HCT116 (cell line): ENCODE data around the gene DNAH10. TPM values are rescaled to one million over a fixed set of nuclear protein-coding genes. Genes with fewer than 3 reads are reported as not detected.

Experiments used
- ATAC-seq: fragments of 200-7000 bp; cut with Tn5 transposase; 2 replicates; pipeline ENCODE4 v1.9.1; 2020; ENCODE audit warnings: mild to moderate bottlenecking, moderate library complexity
- BruUV-seq: library from RNA; stranded (reverse); fragments of 400-500 nt; replicated peaks from 2 replicates; lab custom pipeline; 2021; lab: Mats Ljungman, UMichigan
- CTCF ChIA-PET: fragments of 300-600 bp; sonication (Branson Sonifier 250); formaldehyde crosslinking; loops from one replicate; lab custom pipeline; 2021; ENCODE audit warnings: antibody characterized with exemption; lab: Charles Lee
- POLR2A ChIA-PET: fragments of 300-600, 350-600 bp; sonication (Branson Sonifier 250); formaldehyde crosslinking; loops from one replicate; lab custom pipeline; 2021; ENCODE audit warnings: antibody characterized with exemption; lab: Charles Lee
- RAD21 ChIA-PET, 2 experiments: fragments of 300-600 bp; sonication (Branson Sonifier 250); formaldehyde crosslinking; loops; one replicate each; lab custom pipeline; 2023; ENCODE audit warnings: low total read pairs in 2 of 2; ENCODE audit not compliant: uncharacterized antibody in 2 of 2, unreplicated experiment in 2 of 2, low non-redundant PET in 1 of 2; lab: Charles Lee
- DNase-seq: peaks from one replicate; pipeline ENCODE4 v3.0.0-alpha.2; 2010; ENCODE audit warnings: low read depth, low spot score
- H2AFZ ChIP-seq: fragments of 200-600 bp; shearing (Covaris generic), sonication (generic); 2 replicates; pipeline ENCODE4 v1.6.1; 2017; ENCODE audit warnings: low read depth, mixed run types, mixed read lengths, antibody characterized with exemption, low read length; ENCODE audit not compliant: poor library complexity, severe bottlenecking
- H3K27ac ChIP-seq: 2 replicates; pipeline ENCODE4 v1.5.1; 2012; ENCODE audit warnings: low read depth, low read length
- H3K27me3 ChIP-seq: fragments of 200-600 bp; sonication (generic); 2 replicates; pipeline ENCODE4 v1.6.1; 2016; ENCODE audit warnings: mixed run types, low read length, mixed read lengths; ENCODE audit not compliant: insufficient read depth
- H3K36me3 ChIP-seq, 2 experiments: fragments of 200-500 bp in 1 of 2; fragments of 200-600 bp in 1 of 2; sonication (Bioruptor generic) in 1 of 2; sonication (generic) in 1 of 2; 2 replicates each; pipeline versions ENCODE4 v1.5.1 to v1.6.1; 2014 to 2016; ENCODE audit warnings: low read length in 2 of 2, inconsistent platforms in 1 of 2, mixed read lengths in 1 of 2, mixed run types in 1 of 2; ENCODE audit not compliant: insufficient read depth in 2 of 2, control insufficient read depth in 1 of 2
- H3K4me1 ChIP-seq, 2 experiments: fragments of 200-600 bp in 1 of 2; sonication (generic) in 1 of 2; 2 replicates each; pipeline versions ENCODE4 v1.5.1 to v1.6.1; 2012 to 2017; ENCODE audit warnings: low read length in 2 of 2, inconsistent platforms in 1 of 2, mild to moderate bottlenecking in 1 of 2, mixed read lengths in 1 of 2, mixed run types in 1 of 2, moderate library complexity in 1 of 2; ENCODE audit not compliant: insufficient read depth in 2 of 2, control insufficient read depth in 1 of 2
- H3K4me2 ChIP-seq: fragments of 200-600 bp; sonication (generic); 2 replicates; pipeline ENCODE4 v1.6.1; 2017; ENCODE audit warnings: mixed run types, low read length, mixed read lengths
- H3K4me3 ChIP-seq, 2 experiments: fragments of 200-600 bp in 1 of 2; sonication (generic) in 1 of 2; replicated peaks in 1 of 2; 2 replicates each; pipeline ENCODE4 v1.5.1; 2011 to 2016; ENCODE audit warnings: low read length in 2 of 2, control low read depth in 1 of 2, low read depth in 1 of 2, mild to moderate bottlenecking in 1 of 2, mixed read lengths in 1 of 2, mixed run types in 1 of 2
- H3K79me2 ChIP-seq: fragments of 200-600 bp; sonication (generic); 2 replicates; pipeline ENCODE4 v1.6.1; 2017; ENCODE audit warnings: mild to moderate bottlenecking, mixed run types, low read length, moderate library complexity, mixed read lengths; ENCODE audit not compliant: insufficient read depth
- H3K9ac ChIP-seq: fragments of 200-600 bp; sonication (generic); 2 replicates; pipeline ENCODE4 v1.6.1; 2016; ENCODE audit warnings: low read length, mixed read lengths
- H3K9me2 ChIP-seq: fragments of 200-600 bp; sonication (generic), shearing (Covaris generic); 2 replicates; pipeline ENCODE4 v1.6.1; 2017; ENCODE audit warnings: mixed run types, mild to moderate bottlenecking, moderate library complexity; ENCODE audit not compliant: insufficient read depth
- H3K9me3 ChIP-seq, 2 experiments: fragments of 200-500 bp in 1 of 2; fragments of 200-600 bp in 1 of 2; sonication (Bioruptor generic) in 1 of 2; sonication (generic) in 1 of 2; 2 replicates each; pipeline ENCODE4 v1.6.1; 2014 to 2017; ENCODE audit warnings: low read length in 2 of 2, mixed read lengths in 2 of 2, inconsistent platforms in 1 of 2, low read depth in 1 of 2, mild to moderate bottlenecking in 1 of 2, mixed run types in 1 of 2, moderate library complexity in 1 of 2; ENCODE audit not compliant: control insufficient read depth in 1 of 2, insufficient read depth in 1 of 2
- H4K20me1 ChIP-seq: fragments of 200-600 bp; sonication (generic), shearing (Covaris generic); 2 replicates; pipeline ENCODE4 v1.6.1; 2017; ENCODE audit warnings: mixed run types, mild to moderate bottlenecking, moderate library complexity; ENCODE audit not compliant: insufficient read depth
- CEBPB ChIP-seq: IDR thresholded peaks from 2 replicates; pipeline ENCODE4 v1.6.1; 2012; ENCODE audit warnings: low read depth
- SRF ChIP-seq: IDR thresholded peaks from 2 replicates; pipeline ENCODE4 v1.6.1; 2012; ENCODE audit warnings: low read depth
- YY1 ChIP-seq: IDR thresholded peaks from 2 replicates; pipeline ENCODE4 v1.6.1; 2011; ENCODE audit warnings: low read length, low read depth, moderate library complexity, mild to moderate bottlenecking; ENCODE audit not compliant: insufficient replicate concordance; ENCODE audit errors: extremely low read depth
- ZFX ChIP-seq: fragments of 450-650 bp; IDR thresholded peaks from 2 replicates; pipeline ENCODE4 v1.6.1; 2017
- intact Hi-C: fragments of 100-400 bp; cut with micrococcal nuclease; formaldehyde crosslinking; loops from 2 replicates; pipeline ENCODE4 v1.10.0; 2022
- total RNA-seq: library from RNA; stranded (reverse); gene quantifications from one replicate; pipeline ENCODE4 v1.2.1, GENCODE V29; 2021; ENCODE audit not compliant: unreplicated experiment
- TF ChIP-seq, protein P1 (sequence below): IDR thresholded peaks from 2 replicates; pipeline ENCODE4 v1.6.1; 2012; ENCODE audit warnings: low read depth
- TF ChIP-seq, protein P2 (sequence below): IDR thresholded peaks from 2 replicates; pipeline ENCODE4 v1.6.1; 2011; ENCODE audit warnings: mild to moderate bottlenecking, low read length, moderate library complexity; ENCODE audit not compliant: insufficient replicate concordance; ENCODE audit errors: extremely low read depth

Gene DNAH10
- total RNA-seq, 1 experiment from 2014 or later: 1.3 TPM

DNA sequence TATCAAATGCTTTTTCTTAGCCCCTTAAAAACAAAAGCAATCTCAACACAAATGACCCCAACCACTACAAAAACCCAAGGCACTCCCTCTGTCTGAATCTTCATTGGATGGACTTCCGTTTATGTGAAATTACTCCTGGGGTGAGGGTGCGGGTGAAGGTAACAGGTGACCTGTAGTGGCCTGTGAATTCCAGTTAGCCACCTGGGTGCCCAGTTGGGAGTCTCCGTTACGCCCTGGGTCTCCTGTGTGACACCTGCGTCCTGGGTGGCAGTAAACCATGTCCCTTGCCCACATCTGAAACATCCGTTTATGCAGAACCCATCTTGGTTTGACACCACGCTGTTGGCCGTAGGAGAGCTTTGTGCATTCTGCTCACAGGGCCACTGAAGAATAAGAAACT, 148.0 kb downstream of the DNAH10 start:
- Histone ChIP-seq H3K9me3 (no peaks in the 10 kb centered on the region), H3K9ac (no peak overlapping the region), H3K4me3 (no peak overlapping the region), H4K20me1 (no peaks in the 10 kb centered on the region), H3K9me2 (no peaks in the 10 kb centered on the region), H3K4me1 (peaks cover 10 to 23% of the 10 kb centered on the region in 2 experiments), H3K27ac (no peak overlapping the region), H3K4me2 (no peak overlapping the region), H2AFZ (no peak overlapping the region), H3K36me3 (no peaks in the 10 kb centered on the region), H3K79me2 (no peaks in the 10 kb centered on the region), H3K27me3 (no peaks in the 10 kb centered on the region)
- BruUV-seq: no TSS peak
- ChIA-PET CTCF (interaction anchor here (1.3 kb wide), 1 partner anchor 122 kb away, joined by 3 read pairs; no protein-coding TSS in a partner anchor), RAD21 (no interaction called here), POLR2A (no interaction called here)
- no peak for TF ChIP-seq SRF
- no peak for TF ChIP-seq ZFX
- TF ChIP-seq, protein P1, sequence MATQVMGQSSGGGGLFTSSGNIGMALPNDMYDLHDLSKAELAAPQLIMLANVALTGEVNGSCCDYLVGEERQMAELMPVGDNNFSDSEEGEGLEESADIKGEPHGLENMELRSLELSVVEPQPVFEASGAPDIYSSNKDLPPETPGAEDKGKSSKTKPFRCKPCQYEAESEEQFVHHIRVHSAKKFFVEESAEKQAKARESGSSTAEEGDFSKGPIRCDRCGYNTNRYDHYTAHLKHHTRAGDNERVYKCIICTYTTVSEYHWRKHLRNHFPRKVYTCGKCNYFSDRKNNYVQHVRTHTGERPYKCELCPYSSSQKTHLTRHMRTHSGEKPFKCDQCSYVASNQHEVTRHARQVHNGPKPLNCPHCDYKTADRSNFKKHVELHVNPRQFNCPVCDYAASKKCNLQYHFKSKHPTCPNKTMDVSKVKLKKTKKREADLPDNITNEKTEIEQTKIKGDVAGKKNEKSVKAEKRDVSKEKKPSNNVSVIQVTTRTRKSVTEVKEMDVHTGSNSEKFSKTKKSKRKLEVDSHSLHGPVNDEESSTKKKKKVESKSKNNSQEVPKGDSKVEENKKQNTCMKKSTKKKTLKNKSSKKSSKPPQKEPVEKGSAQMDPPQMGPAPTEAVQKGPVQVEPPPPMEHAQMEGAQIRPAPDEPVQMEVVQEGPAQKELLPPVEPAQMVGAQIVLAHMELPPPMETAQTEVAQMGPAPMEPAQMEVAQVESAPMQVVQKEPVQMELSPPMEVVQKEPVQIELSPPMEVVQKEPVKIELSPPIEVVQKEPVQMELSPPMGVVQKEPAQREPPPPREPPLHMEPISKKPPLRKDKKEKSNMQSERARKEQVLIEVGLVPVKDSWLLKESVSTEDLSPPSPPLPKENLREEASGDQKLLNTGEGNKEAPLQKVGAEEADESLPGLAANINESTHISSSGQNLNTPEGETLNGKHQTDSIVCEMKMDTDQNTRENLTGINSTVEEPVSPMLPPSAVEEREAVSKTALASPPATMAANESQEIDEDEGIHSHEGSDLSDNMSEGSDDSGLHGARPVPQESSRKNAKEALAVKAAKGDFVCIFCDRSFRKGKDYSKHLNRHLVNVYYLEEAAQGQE: no peak
- TF ChIP-seq YY1: no peak
- TF ChIP-seq, protein P2, sequence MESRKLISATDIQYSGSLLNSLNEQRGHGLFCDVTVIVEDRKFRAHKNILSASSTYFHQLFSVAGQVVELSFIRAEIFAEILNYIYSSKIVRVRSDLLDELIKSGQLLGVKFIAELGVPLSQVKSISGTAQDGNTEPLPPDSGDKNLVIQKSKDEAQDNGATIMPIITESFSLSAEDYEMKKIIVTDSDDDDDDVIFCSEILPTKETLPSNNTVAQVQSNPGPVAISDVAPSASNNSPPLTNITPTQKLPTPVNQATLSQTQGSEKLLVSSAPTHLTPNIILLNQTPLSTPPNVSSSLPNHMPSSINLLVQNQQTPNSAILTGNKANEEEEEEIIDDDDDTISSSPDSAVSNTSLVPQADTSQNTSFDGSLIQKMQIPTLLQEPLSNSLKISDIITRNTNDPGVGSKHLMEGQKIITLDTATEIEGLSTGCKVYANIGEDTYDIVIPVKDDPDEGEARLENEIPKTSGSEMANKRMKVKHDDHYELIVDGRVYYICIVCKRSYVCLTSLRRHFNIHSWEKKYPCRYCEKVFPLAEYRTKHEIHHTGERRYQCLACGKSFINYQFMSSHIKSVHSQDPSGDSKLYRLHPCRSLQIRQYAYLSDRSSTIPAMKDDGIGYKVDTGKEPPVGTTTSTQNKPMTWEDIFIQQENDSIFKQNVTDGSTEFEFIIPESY: no peak
- no peak for TF ChIP-seq CEBPB
- ATAC-seq (no peak), DNase-seq (no peak)
- intact Hi-C loops: no loop called here
